RPMI8226 (cell line): Measurements from ENCODE around the gene TTC13.
"Not testable (repeated sequence)": the region's sequence is repeated elsewhere in the genome, so short reads cannot be mapped to it uniquely, and the experiment has no call there.

Experiments used
- DNase-seq: peaks from one replicate; pipeline ENCODE4 v3.0.0-alpha.2; 2015

The TTC13 gene

GRCh38 chr1:230986976-230987375 lies 8.3 kb upstream of the TTC13 start:
- no peak for DNase-seq

GRCh38 chr1:230985711-230986110 lies 7.0 kb upstream of the TTC13 start:
- DNase-seq: no peak

- DNase-seq: not testable (repeated sequence)
Observed at GRCh38 chr1:230984622-230985515, 6.2 kb upstream of the TTC13 start.

GRCh38 chr1:230983811-230984210 lies 5.2 kb upstream of the TTC13 start:
- no peak for DNase-seq

- no peak for DNase-seq
Observed at GRCh38 chr1:230982696-230983095, 4.0 kb upstream of the TTC13 start.

GRCh38 chr1:230979952-230980351 lies 1.3 kb upstream of the TTC13 start:
- DNase-seq: no peak

- DNase-seq: no peak
Observed at GRCh38 chr1:230979389-230979716, 692 bp upstream of the TTC13 start.

GRCh38 chr1:230977761-230978490 lies 735 bp downstream of the TTC13 start:
- DNase-seq: peak; percentile 77

GRCh38 chr1:230976825-230977747 lies 1.6 kb downstream of the TTC13 start:
- peak; percentile 30 for DNase-seq

GRCh38 chr1:230976360-230976759 lies 2.3 kb downstream of the TTC13 start:
- no peak for DNase-seq

GRCh38 chr1:230975636-230976035 lies 3.0 kb downstream of the TTC13 start:
- DNase-seq: no peak

GRCh38 chr1:230972855-230973271 lies 5.8 kb downstream of the TTC13 start:
- DNase-seq: no peak

GRCh38 chr1:230971771-230972170 lies 6.9 kb downstream of the TTC13 start:
- DNase-seq: no peak

GRCh38 chr1:230970432-230970831 lies 8.2 kb downstream of the TTC13 start:
- DNase-seq: no peak

GRCh38 chr1:230966358-230966873 lies 12.2 kb downstream of the TTC13 start:
- DNase-seq: no peak

- no peak for DNase-seq
Observed at GRCh38 chr1:230965535-230965934, 13.1 kb downstream of the TTC13 start.

GRCh38 chr1:230964896-230965295 lies 13.8 kb downstream of the TTC13 start:
- DNase-seq: no peak

- no peak for DNase-seq
Observed at GRCh38 chr1:230958370-230958769, 20.3 kb downstream of the TTC13 start.

GRCh38 chr1:230957580-230957989 lies 21.1 kb downstream of the TTC13 start:
- DNase-seq: no peak

- DNase-seq: no peak
Observed at GRCh38 chr1:230950404-230950803, 28.3 kb downstream of the TTC13 start.

- DNase-seq: no peak
Observed at GRCh38 chr1:230948903-230949302, 29.8 kb downstream of the TTC13 start.

GRCh38 chr1:230948301-230948700 lies 30.4 kb downstream of the TTC13 start:
- no peak for DNase-seq

- no peak for DNase-seq
Observed at GRCh38 chr1:230943048-230943593, 35.5 kb downstream of the TTC13 start.
